Transverse colon (tissue), 3 donors: Measurements from ENCODE around the gene CPEB3.

Experiments
- EP300 ChIP-seq: sonication (generic); formaldehyde crosslinking; IDR thresholded peaks from one replicate; pipeline ENCODE4 v1.6.1; 2017; ENCODE audit warnings: antibody characterized with exemption, low read depth
- POLR2A ChIP-seq: fragments of 450-650 bp; IDR thresholded peaks from one replicate; pipeline ENCODE4 v1.6.1; 2016; ENCODE audit warnings: antibody characterized with exemption, mild to moderate bottlenecking, moderate library complexity
- TF ChIP-seq, protein P1 (sequence below), 5 experiments: fragments of 200-600 bp in 3 of 5; fragments of 450-650 bp in 2 of 5; sonication (generic) in 3 of 5; IDR thresholded peaks; 1 replicate in 2 of 5; 2 replicates in 3 of 5; pipeline ENCODE4 v1.5.1; 2016 to 2017; ENCODE audit warnings: antibody characterized with exemption in 5 of 5, inconsistent platforms in 3 of 5, mild to moderate bottlenecking in 2 of 5, moderate library complexity in 1 of 5

DNA sequence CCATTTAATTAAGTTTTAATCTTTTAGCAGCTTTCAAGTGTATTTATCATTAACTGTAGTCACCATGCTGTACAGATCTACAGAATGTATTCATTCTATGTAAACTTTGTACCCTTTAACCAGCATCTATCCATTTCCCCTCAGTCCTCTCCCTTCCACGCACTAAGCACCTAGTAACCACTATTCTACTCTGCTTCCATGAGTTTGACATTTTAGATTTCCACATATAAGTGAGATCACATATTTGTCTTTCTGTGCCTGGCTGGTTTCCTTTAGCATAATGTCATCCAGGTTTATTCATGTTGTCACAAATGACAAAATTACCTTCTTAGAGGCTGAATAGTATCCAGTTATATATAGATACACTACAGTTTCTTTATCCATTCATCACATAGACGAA lies 287.6 kb downstream of the CPEB3 start:
- TF ChIP-seq POLR2A = no peak
- TF ChIP-seq, protein P1, sequence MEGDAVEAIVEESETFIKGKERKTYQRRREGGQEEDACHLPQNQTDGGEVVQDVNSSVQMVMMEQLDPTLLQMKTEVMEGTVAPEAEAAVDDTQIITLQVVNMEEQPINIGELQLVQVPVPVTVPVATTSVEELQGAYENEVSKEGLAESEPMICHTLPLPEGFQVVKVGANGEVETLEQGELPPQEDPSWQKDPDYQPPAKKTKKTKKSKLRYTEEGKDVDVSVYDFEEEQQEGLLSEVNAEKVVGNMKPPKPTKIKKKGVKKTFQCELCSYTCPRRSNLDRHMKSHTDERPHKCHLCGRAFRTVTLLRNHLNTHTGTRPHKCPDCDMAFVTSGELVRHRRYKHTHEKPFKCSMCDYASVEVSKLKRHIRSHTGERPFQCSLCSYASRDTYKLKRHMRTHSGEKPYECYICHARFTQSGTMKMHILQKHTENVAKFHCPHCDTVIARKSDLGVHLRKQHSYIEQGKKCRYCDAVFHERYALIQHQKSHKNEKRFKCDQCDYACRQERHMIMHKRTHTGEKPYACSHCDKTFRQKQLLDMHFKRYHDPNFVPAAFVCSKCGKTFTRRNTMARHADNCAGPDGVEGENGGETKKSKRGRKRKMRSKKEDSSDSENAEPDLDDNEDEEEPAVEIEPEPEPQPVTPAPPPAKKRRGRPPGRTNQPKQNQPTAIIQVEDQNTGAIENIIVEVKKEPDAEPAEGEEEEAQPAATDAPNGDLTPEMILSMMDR (IDR thresholded peaks at IDR 0.05) = no peak
- no peak for TF ChIP-seq EP300
